ENCODE measurements around the gene IAPP.

DNA sequence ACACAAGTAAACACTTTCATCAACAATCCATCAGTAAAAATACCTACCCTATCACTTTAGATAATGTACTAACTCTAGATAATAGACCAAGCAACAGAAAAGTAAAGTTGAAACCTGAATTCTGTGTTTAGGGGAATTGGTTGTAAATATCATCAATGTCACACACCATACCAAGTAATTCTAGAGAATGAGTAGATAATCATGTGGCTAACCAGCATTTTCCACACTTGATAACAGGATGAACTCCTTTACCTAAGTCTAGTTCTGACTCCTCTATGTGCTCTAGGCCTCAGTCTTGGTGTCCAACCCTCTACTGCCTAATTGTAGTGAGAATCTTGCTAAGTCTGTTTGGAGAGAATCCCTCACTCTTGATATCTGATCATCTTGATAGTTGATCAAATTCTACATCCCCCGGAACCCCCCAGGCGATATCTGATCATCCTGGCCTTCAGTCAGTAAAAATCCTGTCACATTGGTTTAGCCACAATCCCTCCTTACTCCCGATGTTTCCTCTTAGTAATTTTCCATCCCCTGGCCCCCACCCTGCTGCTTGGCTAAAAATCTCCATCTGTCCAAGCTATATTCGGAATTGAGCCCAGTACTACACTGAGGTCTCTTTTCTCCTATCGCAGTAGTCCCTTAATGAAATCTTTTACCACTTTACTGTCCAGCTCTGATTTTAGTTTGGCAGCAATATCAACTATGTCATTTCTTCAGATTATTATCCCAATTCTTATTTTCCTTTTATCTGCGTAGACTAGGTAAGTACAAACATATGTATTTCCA lies 34.5 kb upstream of the IAPP start:
- TF ChIP-seq, protein P1, sequence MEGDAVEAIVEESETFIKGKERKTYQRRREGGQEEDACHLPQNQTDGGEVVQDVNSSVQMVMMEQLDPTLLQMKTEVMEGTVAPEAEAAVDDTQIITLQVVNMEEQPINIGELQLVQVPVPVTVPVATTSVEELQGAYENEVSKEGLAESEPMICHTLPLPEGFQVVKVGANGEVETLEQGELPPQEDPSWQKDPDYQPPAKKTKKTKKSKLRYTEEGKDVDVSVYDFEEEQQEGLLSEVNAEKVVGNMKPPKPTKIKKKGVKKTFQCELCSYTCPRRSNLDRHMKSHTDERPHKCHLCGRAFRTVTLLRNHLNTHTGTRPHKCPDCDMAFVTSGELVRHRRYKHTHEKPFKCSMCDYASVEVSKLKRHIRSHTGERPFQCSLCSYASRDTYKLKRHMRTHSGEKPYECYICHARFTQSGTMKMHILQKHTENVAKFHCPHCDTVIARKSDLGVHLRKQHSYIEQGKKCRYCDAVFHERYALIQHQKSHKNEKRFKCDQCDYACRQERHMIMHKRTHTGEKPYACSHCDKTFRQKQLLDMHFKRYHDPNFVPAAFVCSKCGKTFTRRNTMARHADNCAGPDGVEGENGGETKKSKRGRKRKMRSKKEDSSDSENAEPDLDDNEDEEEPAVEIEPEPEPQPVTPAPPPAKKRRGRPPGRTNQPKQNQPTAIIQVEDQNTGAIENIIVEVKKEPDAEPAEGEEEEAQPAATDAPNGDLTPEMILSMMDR (conservative IDR thresholded peaks at IDR 0.05), result no peak
- no peak for TF ChIP-seq EZH2 (IDR thresholded peaks at IDR 0.05; ENCODE audit: low read depth)
